HG03457 (cell line): Measurements from ENCODE around the gene RORB.

Experiments used
- ATAC-seq: cut with Tn5 transposase; IDR thresholded peaks from one replicate; pipeline ENCODE4 v1.9.1; 2021; ENCODE audit warnings: moderate number of reproducible peaks; ENCODE audit not compliant: unreplicated experiment

Gene RORB

DNA sequence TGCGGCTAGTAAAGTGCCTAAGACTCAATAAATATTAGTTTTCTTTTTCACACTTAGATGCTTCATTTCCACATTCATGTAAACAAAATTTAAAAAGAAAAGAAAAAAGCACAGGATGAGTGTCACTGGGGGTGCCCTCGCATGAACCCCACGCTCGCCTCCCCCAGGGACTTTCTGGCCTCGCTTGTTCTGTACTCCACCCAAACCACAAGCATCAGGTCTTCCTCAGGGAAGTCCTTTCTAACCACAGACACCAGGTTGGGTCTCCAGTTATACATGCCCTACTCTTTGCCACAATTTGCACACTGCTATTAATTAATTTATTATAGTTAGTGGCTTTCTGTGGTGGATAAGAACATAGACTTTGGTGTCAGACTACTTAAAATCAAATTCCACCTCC, 92.4 kb downstream of the RORB start:
- ATAC-seq = peak; percentile 91

GRCh38 chr9:74595286-74595685, 98.2 kb downstream of the RORB start:
- ATAC-seq = no peak

DNA sequence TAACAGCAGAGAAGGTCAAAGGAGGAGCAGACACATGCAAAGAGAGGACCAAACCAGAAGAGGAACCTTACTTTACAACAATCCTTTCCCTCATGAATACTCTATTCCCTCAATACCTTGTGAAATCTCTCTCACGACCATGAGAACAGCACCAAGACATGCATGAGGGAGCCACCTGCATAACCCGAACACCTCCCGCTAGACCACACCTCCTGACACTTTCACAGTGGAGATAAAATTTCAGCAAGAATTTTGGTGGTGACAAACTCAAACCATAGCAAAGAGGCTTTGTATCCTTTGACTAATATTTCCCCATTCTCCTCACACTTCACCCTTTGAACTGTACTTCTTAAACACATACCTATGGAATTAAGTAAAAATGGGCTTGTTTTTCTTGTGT, 101.7 kb downstream of the RORB start:
- ATAC-seq = no peak

- peak; percentile 59 for ATAC-seq
These were observed 112.7 kb downstream of the RORB start for GRCh38 chr9:74609671-74610405.

GRCh38 chr9:74610523-74611061, 113.5 kb downstream of the RORB start:
- ATAC-seq = no peak

GRCh38 chr9:74630228-74630627, 133.1 kb downstream of the RORB start:
- no peak for ATAC-seq

GRCh38 chr9:74639112-74639511, 142.0 kb downstream of the RORB start:
- ATAC-seq = no peak

DNA sequence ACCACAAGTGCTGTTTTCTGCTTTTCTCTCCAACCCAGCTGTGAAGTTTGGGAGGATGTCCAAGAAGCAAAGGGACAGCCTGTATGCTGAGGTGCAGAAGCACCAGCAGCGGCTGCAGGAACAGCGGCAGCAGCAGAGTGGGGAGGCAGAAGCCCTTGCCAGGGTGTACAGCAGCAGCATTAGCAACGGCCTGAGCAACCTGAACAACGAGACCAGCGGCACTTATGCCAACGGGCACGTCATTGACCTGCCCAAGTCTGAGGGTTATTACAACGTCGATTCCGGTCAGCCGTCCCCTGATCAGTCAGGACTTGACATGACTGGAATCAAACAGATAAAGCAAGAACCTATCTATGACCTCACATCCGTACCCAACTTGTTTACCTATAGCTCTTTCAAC, 145.2 kb downstream of the RORB start:
- ATAC-seq = no peak

- ATAC-seq = no peak
These were observed 146.3 kb downstream of the RORB start for GRCh38 chr9:74643303-74643923.

DNA sequence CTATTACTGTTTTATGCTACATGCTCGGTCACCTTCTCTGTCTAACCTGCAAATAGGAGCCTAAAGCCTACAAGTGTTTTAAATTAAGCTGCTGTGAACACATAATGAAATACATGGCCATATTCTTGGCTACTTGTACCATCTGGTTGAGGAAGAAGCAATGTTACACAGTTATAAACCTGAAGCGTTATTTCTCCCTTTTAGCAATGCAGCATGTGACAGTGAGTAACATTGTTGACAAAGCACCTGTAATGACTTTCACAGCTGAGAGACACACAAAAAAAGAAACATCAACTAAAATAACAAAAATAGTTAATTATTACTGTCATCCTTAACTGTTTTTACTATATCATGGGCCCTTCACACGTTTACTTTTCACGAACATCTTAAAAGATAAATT, 146.9 kb downstream of the RORB start:
- no peak for ATAC-seq

- ATAC-seq = no peak
These were observed 148.0 kb downstream of the RORB start for GRCh38 chr9:74645007-74645639.

DNA sequence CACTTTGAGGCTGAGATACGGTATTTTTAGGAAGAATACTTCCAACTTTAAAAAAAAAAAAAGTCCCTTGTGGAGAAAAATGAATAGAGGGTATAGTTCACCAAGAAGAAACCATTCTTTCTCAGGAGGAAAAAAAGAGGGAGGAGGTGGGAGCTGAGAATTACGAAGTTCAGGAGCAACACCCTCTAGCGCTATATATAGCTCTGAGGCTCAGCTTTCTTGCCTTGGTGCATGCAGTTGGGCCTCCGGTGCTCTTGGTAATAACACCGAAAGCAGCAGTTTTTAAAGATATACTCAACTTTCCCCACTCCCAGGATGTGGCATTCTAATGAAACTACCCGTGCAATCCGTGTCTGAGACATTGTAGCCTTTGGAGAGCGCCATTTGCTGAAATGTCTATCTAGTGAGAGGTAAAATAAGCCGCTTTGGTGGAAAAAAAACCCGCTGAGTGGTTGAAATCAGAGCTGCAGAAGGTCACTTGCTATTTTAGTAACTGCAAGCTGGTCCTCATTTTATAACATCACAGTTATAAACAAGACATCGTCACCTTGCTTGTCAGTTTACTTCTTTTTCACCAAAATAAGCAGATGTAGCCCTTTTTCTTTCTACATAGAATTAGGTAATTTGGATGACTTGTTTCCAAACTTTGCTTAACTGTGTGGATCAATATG, 156.4 kb downstream of the RORB start:
- ATAC-seq = no peak

DNA sequence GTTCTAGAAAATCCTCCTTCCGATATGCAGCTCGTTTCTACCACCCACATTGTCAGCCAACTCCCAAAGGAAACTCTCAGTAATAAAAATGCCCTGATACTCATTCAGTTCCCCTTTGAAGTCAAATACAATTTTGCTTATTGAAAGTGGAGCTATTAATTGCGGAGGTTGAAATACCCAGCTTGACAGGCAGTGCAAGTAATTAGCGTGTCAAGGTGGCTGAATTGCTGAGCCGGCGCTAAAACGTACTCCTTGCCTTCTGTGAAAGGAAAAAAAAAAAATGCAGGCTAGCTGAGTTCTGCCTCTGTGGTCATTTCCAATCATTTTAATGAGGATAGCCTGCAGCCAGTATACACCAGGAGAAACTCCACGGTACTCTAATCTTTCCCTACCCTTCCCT, 165.5 kb downstream of the RORB start:
- no peak for ATAC-seq

DNA sequence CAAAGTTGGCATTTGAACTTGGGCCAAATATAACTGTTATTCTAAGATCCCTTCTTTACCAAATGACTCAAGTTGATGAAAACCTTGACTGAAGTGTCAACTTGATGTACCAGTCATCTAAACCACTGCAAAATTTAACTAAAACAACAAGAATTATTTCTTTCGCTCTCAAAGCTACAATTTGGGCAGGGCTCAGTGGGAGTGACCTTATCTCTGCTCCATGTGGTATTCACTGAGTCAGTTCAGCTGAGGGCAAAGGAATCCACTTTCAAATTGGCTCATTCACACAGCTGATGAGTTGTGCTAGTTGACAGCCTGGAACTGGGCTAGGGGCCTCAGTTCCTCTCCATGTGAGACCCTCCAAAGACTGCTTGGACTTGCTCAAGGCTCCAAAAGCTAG, 166.3 kb downstream of the RORB start:
- no peak for ATAC-seq

- no peak for ATAC-seq
These were observed 169.6 kb downstream of the RORB start for GRCh38 chr9:74666625-74667316.

- no peak for ATAC-seq
These were observed 175.1 kb downstream of the RORB start for GRCh38 chr9:74672237-74672636.

- ATAC-seq = no peak
These were observed 176.9 kb downstream of the RORB start for GRCh38 chr9:74674077-74674476.

GRCh38 chr9:74681906-74682305, 184.8 kb downstream of the RORB start:
- no peak for ATAC-seq

DNA sequence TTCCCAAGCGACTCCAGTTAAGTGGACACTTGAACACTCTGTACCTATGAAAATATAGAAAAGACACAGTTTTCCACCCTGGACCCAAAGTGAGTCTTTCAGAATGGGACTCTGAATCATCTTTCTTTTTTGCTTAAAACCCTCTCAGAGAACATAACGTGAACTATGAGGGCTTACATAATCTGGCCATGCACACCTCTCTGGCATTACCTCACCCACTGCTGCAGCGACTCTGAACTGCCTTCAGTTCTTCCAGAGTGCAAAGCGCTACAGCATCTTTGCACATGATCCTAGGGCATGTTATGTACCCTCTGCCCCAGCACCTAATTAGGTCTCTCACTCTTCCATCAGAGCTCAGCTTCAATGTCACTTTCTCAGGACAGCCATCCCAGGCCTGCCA, 186.2 kb downstream of the RORB start:
- ATAC-seq = no peak

- no peak for ATAC-seq
These were observed 193.9 kb downstream of the RORB start for GRCh38 chr9:74691058-74691457.

GRCh38 chr9:74696520-74696919, 199.4 kb downstream of the RORB start:
- no peak for ATAC-seq
